Heart right ventricle (tissue), 16 donors: Measurements from ENCODE around the gene ARSI. TPM values are rescaled to one million over a fixed set of nuclear protein-coding genes. Genes with fewer than 3 reads are reported as not detected.
A peak's percentile ranks its signal among the peaks of the same experiment; 100 is the strongest.

Source experiments
- ATAC-seq, 8 donors: fragments of 200-7000 bp; cut with Tn5 transposase; one replicate each; pipeline ENCODE4 v1.9.1; 2020; ENCODE audit warnings: mild to moderate bottlenecking in 8 of 8, moderate library complexity in 8 of 8, moderate number of reproducible peaks in 1 of 8
- DNase-seq, 2 donors: peaks; one replicate each; pipeline ENCODE4 v3.0.0-alpha.2; 2020
- H3K27ac ChIP-seq, 10 donors: fragments of 200-600 bp; sonication (generic) in 2 of 10; one replicate each; pipeline versions ENCODE4 v1.5.0 to v1.8.0; 2020 to 2022; ENCODE audit warnings: mild to moderate bottlenecking in 3 of 10
- H3K27me3 ChIP-seq, 7 donors: fragments of 200-600 bp; one replicate each; pipeline ENCODE4 v1.8.0; 2021 to 2022; ENCODE audit warnings: mild to moderate bottlenecking in 2 of 7
- H3K36me3 ChIP-seq, 9 donors: fragments of 200-600 bp; sonication (generic) in 1 of 9; one replicate each; pipeline versions ENCODE4 v1.5.0 to v1.8.0; 2020 to 2022; ENCODE audit warnings: mild to moderate bottlenecking in 2 of 9
- H3K4me1 ChIP-seq, 9 donors: fragments of 200-600 bp; sonication (generic) in 1 of 9; one replicate each; pipeline versions ENCODE4 v1.5.0 to v1.8.0; 2020 to 2022; ENCODE audit warnings: mild to moderate bottlenecking in 4 of 9
- H3K4me3 ChIP-seq, 10 donors: fragments of 200-600 bp; sonication (generic) in 2 of 10; one replicate each; pipeline versions ENCODE4 v1.5.0 to v1.8.0; 2020 to 2022; ENCODE audit warnings: mild to moderate bottlenecking in 7 of 10, moderate library complexity in 2 of 10
- H3K9me3 ChIP-seq, 11 donors: fragments of 200-600 bp in 10 of 11; sonication (generic) in 2 of 11; one replicate each; pipeline versions ENCODE4 v1.5.0 to v1.8.0; 2013 to 2022; ENCODE audit warnings: mild to moderate bottlenecking in 2 of 11, control low read depth in 1 of 11, moderate library complexity in 1 of 11
- CTCF ChIP-seq, 9 donors: fragments of 200-600 bp; sonication (generic) in 2 of 9; IDR thresholded peaks; one replicate each; pipeline versions ENCODE4 v1.5.0 to v1.8.0; 2021 to 2022; ENCODE audit warnings: antibody characterized with exemption in 9 of 9, mild to moderate bottlenecking in 5 of 9, moderate library complexity in 1 of 9
- WGBS, 2 donors: extraction: QIAGEN DNeasy Blood & Tissue Kit; methylation state at CpG; one replicate each; pipeline ENCODE4 v1.1.7; 2013; ENCODE audit warnings: inconsistent platforms in 1 of 2; 5-methylcytosine and 5-hydroxymethylcytosine counted together
- intact Hi-C, 10 donors: fragments of 100-400 bp; cut with DNase I; formaldehyde crosslinking; loops; one replicate each; pipeline versions ENCODE4 v1.11.1 to v1.14.2; 2022
- polyA plus RNA-seq, 2 donors: library from polyadenylated mRNA; stranded (reverse); fragments of 200-250 nt; gene quantifications; one replicate each; pipeline ENCODE4 v1.2.3, GENCODE V29; 2013
- total RNA-seq, 10 donors: library from RNA; stranded (reverse); fragmentation: NEBNext Ultra II Directional in 3 of 10; extraction: Animal tissue kit (Norgen Biotek cat#: 25700) in 3 of 10; gene quantifications; one replicate each; pipeline versions ENCODE4 v1.2.1 to v1.2.4, GENCODE V29; 2021 to 2023
- donor health status: Arrhythmogenic right ventricular cardiomyopathy.
- donor health status: ischemic (EF 13 %, LVEDD 7.1; RV severe dilation, severe dysfunction).
- donor health status: healthy with polysubstance abuse.
- donor health status: DM: no; HTN: yes; CAD: no.
- donor health status: DM: no; HTN: no; CAD: no.
- donor health status: ischemic (EF 25% LVEDD 6.9; RV normal size, moderate dysfunction).
- donor health status: ischemic (EF 25% LVEDD 5.7; RV mildly dilated, moderate dysfunction).
- donor health status: healthy.
- donor health status: DM: yes; HTN: yes; CAD: no.
- donor health status: Ischemic cardiomyopathy.
- donor health status: ischemic (EF 35%, LVEDD 5.7; RV mildly dilated, moderate dysfunction).
- donor health status: nonischemic (EF 11% LVEDD 7.7; RV severe dilation, severe dysfunction).
- donor health status: DM: yes; HTN: yes; CAD: no.
- donor health status: PGD.
- donor health status: ischemic (EF 29% LVEDD 5.4; RV normal size, mild dysfunction).
- donor health status: nonischemic (EF 23%, LVEDD 6.1; RV moderate dilation, normal function).

The ARSI gene
- total and polyA plus RNA-seq, 12 donors: 0.11 to 0.65 (median 0.32) TPM; not detected in 2

GRCh38 chr5:150317048-150318003 lies 14.6 kb upstream of the ARSI start:
- TF ChIP-seq CTCF (IDR thresholded peaks at IDR 0.05): no peak
- ATAC-seq: peak in 2 of 8 donors; percentile 24 to 36
- intact Hi-C loops: no loop called here
- Histone ChIP-seq H3K27me3 (no peaks in the 10 kb centered on the region), H3K9me3 (peaks cover 0 to 9% (median 0%) of the 10 kb centered on the region in 11 donors), H3K36me3 (no peaks in the 10 kb centered on the region), H3K4me1 (peaks cover 0 to 16% (median 9%) of the 10 kb centered on the region in 9 donors), H3K4me3 (no peak overlapping the region), H3K27ac (no peak overlapping the region)
- WGBS, 2 donors: 82 to 83% methylated on average over 11 of the region's 11 CpGs
- DNase-seq: no peak

DNA sequence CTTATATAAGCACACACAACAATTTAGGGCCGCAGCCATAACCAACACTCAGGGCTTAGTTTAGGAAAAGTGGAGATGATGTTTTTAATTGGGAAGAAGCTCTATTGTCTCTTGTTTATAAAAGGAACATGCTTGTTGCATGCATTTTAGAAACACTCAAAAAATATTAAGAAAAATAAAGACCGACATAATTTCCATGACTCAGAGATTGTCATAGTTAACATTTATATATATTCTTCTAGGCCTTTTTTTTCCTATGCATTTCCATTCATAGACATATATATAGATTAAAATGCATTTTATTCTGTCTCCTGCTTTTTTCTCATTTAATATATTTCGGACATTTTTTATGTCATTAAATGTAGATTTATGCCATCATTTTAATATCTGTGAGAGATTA lies 13.6 kb upstream of the ARSI start:
- intact Hi-C loops: no loop called here
- no peaks in the 10 kb centered on the region for H3K27me3 ChIP-seq
- DNase-seq (no peak), ATAC-seq (no peak)
- H3K9me3 ChIP-seq: peaks cover 0 to 3% (median 0%) of the 10 kb centered on the region in 11 donors
- H3K36me3 ChIP-seq: no peaks in the 10 kb centered on the region
- peaks cover 0 to 16% (median 9%) of the 10 kb centered on the region in 9 donors for H3K4me1 ChIP-seq
- no peak overlapping the region for H3K27ac ChIP-seq
- WGBS, 2 donors: 92 to 94% methylated on average over 3 of the region's 3 CpGs
- H3K4me3 ChIP-seq: no peak overlapping the region
- TF ChIP-seq CTCF (IDR thresholded peaks at IDR 0.05): no peak

DNA sequence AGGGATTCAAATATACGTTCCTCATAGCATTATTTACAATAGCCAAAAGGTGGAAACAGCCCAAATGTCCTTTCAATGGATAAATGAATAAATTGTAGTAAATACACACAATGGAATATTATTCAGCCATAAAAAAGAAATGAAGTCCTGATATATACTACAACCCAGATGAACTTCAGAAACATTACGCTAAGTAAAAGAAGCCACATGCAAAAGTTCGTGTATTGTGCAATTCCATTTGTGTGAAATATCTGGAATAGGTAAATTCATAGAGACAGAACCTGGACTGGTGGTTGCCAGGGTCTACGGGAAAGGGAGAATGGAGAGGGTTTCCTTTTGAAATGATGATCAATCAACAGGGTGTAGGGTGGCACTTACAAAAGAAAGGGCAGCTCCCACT lies 12.5 kb upstream of the ARSI start:
- 92 to 94% methylated on average over 4 of the region's 4 CpGs for WGBS, 2 donors

More for the DNA sequence above, 12.5 kb upstream of the ARSI start:
- DNase-seq (no peak), ATAC-seq (no peak)
- intact Hi-C loops: no loop called here
- H3K4me3 ChIP-seq: no peak overlapping the region
- no peaks in the 10 kb centered on the region for H3K27me3 ChIP-seq
- no peaks in the 10 kb centered on the region for H3K9me3 ChIP-seq
- no peak for TF ChIP-seq CTCF (IDR thresholded peaks at IDR 0.05)
- H3K27ac ChIP-seq: no peak overlapping the region
- no peaks in the 10 kb centered on the region for H3K36me3 ChIP-seq
- H3K4me1 ChIP-seq: peaks cover 0 to 12% (median 4%) of the 10 kb centered on the region in 9 donors
